ENCODE measurements around the gene PROP1.
"Not testable (repeated sequence)": the region's sequence is repeated elsewhere in the genome, so short reads cannot be mapped to it uniquely, and the experiment has no call there.

Gene PROP1

GRCh38 chr5:177945145-177945544 is 50.9 kb downstream of the PROP1 start:
- not testable (repeated sequence) for DNase-seq (ENCODE audit: low spot score)

GRCh38 chr5:177943805-177944736 is 52.0 kb downstream of the PROP1 start:
- DNase-seq (ENCODE audit: low spot score): not testable (repeated sequence)

GRCh38 chr5:177942896-177943295 is 53.1 kb downstream of the PROP1 start:
- DNase-seq (ENCODE audit: low spot score): not testable (repeated sequence)

Measured in AG08395 (cell line).